ENCODE data around the gene CFHR4. TPM values are rescaled to one million over a fixed set of nuclear protein-coding genes. Genes with fewer than 3 reads are reported as not detected.

CFHR4 gene
- total RNA-seq, 1 experiment from 2014 or later: not detected

DNA sequence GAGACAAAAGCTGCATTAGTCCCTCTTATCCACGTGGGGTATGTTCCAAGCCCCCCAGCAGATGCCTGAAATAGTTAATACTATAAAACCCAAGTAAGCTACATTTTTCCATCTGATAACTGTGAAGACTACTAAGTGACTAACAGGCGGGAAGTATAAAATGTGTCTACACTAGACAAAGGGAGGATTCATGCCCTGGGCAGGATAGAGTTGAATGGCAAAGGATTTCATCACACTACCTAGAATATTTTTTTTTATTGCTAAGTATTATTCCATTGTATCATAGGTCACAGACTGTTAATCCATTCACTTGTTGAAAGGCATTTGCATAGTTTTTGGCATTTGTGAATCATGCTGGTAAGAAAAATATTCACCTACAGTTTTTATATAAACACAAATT, 26.4 kb upstream of the CFHR4 start:
- TF ChIP-seq, protein P1, sequence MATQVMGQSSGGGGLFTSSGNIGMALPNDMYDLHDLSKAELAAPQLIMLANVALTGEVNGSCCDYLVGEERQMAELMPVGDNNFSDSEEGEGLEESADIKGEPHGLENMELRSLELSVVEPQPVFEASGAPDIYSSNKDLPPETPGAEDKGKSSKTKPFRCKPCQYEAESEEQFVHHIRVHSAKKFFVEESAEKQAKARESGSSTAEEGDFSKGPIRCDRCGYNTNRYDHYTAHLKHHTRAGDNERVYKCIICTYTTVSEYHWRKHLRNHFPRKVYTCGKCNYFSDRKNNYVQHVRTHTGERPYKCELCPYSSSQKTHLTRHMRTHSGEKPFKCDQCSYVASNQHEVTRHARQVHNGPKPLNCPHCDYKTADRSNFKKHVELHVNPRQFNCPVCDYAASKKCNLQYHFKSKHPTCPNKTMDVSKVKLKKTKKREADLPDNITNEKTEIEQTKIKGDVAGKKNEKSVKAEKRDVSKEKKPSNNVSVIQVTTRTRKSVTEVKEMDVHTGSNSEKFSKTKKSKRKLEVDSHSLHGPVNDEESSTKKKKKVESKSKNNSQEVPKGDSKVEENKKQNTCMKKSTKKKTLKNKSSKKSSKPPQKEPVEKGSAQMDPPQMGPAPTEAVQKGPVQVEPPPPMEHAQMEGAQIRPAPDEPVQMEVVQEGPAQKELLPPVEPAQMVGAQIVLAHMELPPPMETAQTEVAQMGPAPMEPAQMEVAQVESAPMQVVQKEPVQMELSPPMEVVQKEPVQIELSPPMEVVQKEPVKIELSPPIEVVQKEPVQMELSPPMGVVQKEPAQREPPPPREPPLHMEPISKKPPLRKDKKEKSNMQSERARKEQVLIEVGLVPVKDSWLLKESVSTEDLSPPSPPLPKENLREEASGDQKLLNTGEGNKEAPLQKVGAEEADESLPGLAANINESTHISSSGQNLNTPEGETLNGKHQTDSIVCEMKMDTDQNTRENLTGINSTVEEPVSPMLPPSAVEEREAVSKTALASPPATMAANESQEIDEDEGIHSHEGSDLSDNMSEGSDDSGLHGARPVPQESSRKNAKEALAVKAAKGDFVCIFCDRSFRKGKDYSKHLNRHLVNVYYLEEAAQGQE (IDR thresholded peaks at IDR 0.05; ENCODE audit: low read depth): no peak
- TF ChIP-seq JUND (IDR thresholded peaks at IDR 0.05) (no peak), ELF1 (IDR thresholded peaks at IDR 0.05; ENCODE audit: borderline replicate concordance, low read depth) (no peak), TCF7L2 (IDR thresholded peaks at IDR 0.05; ENCODE audit: borderline replicate concordance, extremely low read depth, insufficient read depth, insufficient read length) (no peak), CEBPB (IDR thresholded peaks at IDR 0.05; ENCODE audit: low read depth) (no peak), SRF (IDR thresholded peaks at IDR 0.05; ENCODE audit: low read depth) (no peak), POLR2AphosphoS5 (IDR thresholded peaks at IDR 0.05; ENCODE audit: low read depth, low read length) (no peak), SP1 (IDR thresholded peaks at IDR 0.05; ENCODE audit: low read depth) (no peak), POLR2A (IDR thresholded peaks at IDR 0.05; ENCODE audit: borderline replicate concordance, extremely low read depth, insufficient read depth, insufficient read length) (no peak), YY1 (IDR thresholded peaks at IDR 0.05; ENCODE audit: extremely low read depth, insufficient replicate concordance, low read depth, low read length) (no peak), SIN3A (IDR thresholded peaks at IDR 0.05; ENCODE audit: low read depth) (no peak), EZH2 (IDR thresholded peaks at IDR 0.05) (no peak), RAD21 (IDR thresholded peaks at IDR 0.05; ENCODE audit: low read depth) (no peak), EGR1 (IDR thresholded peaks at IDR 0.05; ENCODE audit: low read depth) (no peak), EZH2phosphoT487 (IDR thresholded peaks at IDR 0.05; ENCODE audit: borderline replicate concordance) (no peak)
- TF ChIP-seq, protein P2, sequence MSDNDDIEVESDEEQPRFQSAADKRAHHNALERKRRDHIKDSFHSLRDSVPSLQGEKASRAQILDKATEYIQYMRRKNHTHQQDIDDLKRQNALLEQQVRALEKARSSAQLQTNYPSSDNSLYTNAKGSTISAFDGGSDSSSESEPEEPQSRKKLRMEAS (IDR thresholded peaks at IDR 0.05): no peak
- TF ChIP-seq, protein P3, sequence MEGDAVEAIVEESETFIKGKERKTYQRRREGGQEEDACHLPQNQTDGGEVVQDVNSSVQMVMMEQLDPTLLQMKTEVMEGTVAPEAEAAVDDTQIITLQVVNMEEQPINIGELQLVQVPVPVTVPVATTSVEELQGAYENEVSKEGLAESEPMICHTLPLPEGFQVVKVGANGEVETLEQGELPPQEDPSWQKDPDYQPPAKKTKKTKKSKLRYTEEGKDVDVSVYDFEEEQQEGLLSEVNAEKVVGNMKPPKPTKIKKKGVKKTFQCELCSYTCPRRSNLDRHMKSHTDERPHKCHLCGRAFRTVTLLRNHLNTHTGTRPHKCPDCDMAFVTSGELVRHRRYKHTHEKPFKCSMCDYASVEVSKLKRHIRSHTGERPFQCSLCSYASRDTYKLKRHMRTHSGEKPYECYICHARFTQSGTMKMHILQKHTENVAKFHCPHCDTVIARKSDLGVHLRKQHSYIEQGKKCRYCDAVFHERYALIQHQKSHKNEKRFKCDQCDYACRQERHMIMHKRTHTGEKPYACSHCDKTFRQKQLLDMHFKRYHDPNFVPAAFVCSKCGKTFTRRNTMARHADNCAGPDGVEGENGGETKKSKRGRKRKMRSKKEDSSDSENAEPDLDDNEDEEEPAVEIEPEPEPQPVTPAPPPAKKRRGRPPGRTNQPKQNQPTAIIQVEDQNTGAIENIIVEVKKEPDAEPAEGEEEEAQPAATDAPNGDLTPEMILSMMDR (IDR thresholded peaks at IDR 0.05 in 2 of 3, conservative IDR thresholded peaks at IDR 0.05 in 1 of 3; ENCODE audit: borderline replicate concordance in 1 of 3, insufficient read depth in 1 of 3, low read depth in 2 of 3, low read length in 2 of 3): no peak
- TF ChIP-seq, protein P4, sequence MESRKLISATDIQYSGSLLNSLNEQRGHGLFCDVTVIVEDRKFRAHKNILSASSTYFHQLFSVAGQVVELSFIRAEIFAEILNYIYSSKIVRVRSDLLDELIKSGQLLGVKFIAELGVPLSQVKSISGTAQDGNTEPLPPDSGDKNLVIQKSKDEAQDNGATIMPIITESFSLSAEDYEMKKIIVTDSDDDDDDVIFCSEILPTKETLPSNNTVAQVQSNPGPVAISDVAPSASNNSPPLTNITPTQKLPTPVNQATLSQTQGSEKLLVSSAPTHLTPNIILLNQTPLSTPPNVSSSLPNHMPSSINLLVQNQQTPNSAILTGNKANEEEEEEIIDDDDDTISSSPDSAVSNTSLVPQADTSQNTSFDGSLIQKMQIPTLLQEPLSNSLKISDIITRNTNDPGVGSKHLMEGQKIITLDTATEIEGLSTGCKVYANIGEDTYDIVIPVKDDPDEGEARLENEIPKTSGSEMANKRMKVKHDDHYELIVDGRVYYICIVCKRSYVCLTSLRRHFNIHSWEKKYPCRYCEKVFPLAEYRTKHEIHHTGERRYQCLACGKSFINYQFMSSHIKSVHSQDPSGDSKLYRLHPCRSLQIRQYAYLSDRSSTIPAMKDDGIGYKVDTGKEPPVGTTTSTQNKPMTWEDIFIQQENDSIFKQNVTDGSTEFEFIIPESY (IDR thresholded peaks at IDR 0.05; ENCODE audit: extremely low read depth, insufficient replicate concordance, low read length): no peak
- CTCF ChIA-PET: no interaction called here
- Histone ChIP-seq H4K20me1 (ENCODE audit: insufficient read depth) (no peaks in the 10 kb centered on the region), H3K36me3 (ENCODE audit: control insufficient read depth in 1 of 2, insufficient read depth in 2 of 2, low read length in 2 of 2) (no peaks in the 10 kb centered on the region), H3K4me3 (replicated peaks in 1 of 2; ENCODE audit: low read depth in 1 of 2, low read length in 2 of 2) (no peak overlapping the region), H2AFZ (ENCODE audit: low read depth, low read length, poor library complexity, severe bottlenecking) (no peak overlapping the region), H3K9me3 (ENCODE audit: control insufficient read depth in 1 of 2, insufficient read depth in 1 of 2, low read depth in 1 of 2, low read length in 2 of 2) (no peaks in the 10 kb centered on the region), H3K79me2 (ENCODE audit: insufficient read depth, low read length) (no peaks in the 10 kb centered on the region), H3K9ac (ENCODE audit: low read length) (no peak overlapping the region), H3K4me1 (ENCODE audit: control insufficient read depth in 1 of 2, insufficient read depth in 2 of 2, low read length in 2 of 2) (no peaks in the 10 kb centered on the region), H3K27me3 (ENCODE audit: insufficient read depth, low read length) (no peaks in the 10 kb centered on the region), H3K4me2 (ENCODE audit: low read length) (no peak overlapping the region), H3K9me2 (ENCODE audit: insufficient read depth) (no peaks in the 10 kb centered on the region; the same call in 1 of the 2 replicates), H3K27ac (ENCODE audit: low read depth, low read length) (no peak overlapping the region)
- POLR2A ChIA-PET: no interaction called here
- intact Hi-C loops (cut with micrococcal nuclease): no loop called here
- BruUV-seq (replicated peaks): no TSS peak
- RAD21 ChIA-PET (ENCODE audit: low non-redundant PET in 1 of 2, low total read pairs in 2 of 2, uncharacterized antibody in 2 of 2, unreplicated experiment in 2 of 2): no interaction called here
- no peak for ATAC-seq
- no peak for DNase-seq (ENCODE audit: low read depth, low spot score)

Data from HCT116 (cell line).